H54 (cell line): ENCODE data around the gene ADISSP.

Experiments used
- DNase-seq: peaks from one replicate; pipeline ENCODE4 v3.0.0; 2011; ENCODE audit warnings: low spot score, mixed read lengths; ENCODE audit not compliant: insufficient read length
- FAIRE-seq: peaks from 3 replicates; lab custom pipeline; 2011; peaks lifted over from hg19 to GRCh38; lab: Jason Lieb, UNC
- POLR2A ChIP-seq: IDR thresholded peaks from 2 replicates; pipeline ENCODE4 v1.6.1; 2011; ENCODE audit warnings: low read depth, mild to moderate bottlenecking, low read length

Gene ADISSP

DNA sequence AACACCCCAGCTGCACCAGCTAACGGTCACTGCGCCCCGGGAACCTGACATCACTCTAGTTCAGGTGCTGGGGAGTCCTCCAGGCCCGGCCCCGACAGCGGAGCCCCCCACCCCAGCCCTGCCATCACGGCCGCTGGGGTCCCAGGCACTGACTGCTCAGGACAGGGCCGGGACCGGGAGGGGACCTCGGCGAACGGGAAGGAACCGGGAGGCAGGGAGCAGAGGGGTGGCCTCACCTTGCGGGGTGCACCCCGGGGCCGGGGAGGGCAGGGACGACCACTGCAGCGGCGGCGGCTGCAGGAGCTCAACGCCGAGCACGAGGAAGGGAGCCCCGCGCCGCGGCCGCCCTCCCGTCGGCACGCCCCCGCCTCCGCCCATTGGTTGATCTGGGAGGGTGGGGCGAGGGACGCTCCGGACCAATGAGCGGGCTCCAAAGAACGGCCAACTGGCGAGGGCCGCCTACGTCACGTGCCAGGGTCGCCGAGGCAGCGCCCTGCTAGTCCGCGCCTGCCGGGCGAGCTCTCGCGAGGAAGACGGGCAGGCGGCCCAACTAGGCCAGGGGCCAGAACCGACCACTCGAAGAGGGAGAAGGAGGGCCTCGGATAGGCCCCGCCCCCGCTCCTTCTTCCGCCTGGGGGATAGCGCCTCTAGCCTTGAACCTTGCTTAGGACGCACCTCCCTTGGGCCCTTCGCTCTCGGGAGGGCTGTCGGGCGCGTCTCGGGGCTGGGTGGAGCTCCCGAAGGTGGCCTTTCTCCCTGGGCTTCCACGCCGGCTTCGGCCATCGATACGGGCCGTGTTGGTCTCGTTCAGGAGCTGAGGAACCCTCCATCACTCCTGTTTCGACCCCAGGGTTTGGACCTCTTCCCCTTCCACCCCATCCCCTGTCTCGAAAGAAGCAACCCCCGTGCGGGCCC lies at the start of gene ADISSP:
TSS of gene ADISSP (minus strand) at position 327 of the 915 bp plus-strand sequence. CDS start 7,653 bp downstream, outside the sequence.
- FAIRE-seq (peak; percentile 36), DNase-seq (peak; percentile 99)
- peak; percentile 82 for TF ChIP-seq POLR2A

DNA sequence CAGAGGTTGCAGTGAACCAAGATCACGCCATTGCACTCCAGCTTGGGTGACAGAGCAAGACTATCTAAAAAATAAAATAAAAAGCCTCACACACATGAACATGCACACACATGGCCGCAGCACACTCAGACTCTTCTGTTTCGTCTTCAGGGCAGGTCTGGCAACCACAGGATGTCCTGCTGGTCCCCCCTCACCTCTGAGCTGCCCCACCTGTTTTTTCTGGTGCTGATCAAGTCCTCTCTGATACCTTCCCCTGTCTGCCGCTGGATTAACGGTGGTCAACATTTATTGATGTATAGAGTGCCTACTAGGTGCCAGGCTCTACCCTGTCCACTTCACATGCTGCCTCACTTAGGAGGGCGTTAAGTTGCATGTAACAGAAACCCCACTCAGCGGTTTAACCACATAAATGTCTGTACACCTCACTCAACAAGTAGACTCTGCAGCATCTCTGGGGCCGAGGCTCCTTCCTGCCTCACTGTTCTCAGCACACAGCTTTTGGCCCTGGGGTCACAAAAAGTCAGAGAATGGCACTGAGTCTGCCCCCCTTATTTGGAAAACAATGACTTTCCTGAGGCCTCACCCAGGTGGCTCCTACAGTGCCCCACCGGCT lies 48.3 kb upstream of the ADISSP start:
- TF ChIP-seq POLR2A = no peak
- DNase-seq (no peak), FAIRE-seq (no peak)

DNA sequence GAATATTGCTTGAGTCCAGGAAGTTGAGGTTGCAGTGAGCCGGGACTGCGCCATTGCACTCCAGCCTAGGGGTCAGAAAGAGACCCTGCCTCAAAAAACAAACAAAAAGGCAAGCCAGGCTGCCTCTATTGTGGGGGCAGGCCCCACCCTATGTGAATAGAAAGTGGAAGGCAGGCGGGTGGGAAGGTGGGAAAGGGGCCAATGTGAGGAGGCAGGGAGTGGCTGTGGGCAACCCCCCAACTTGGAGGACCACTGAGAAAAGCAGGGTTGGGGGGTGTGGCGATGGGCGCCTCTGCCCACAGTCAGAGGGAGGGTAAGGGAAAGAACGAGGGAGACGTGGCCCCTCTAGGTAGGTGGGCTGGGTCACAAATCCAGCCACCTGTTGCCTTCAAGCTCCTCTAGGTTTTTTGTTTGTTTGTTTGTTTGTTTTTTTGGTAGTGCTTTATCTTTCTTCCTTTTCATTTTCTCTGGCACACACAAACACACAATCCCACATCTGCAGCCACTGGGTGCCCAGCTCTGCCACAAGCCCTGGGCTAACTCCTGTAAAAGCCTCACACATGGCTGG lies 47.5 kb upstream of the ADISSP start:
- TF ChIP-seq POLR2A = no peak
- DNase-seq (no peak), FAIRE-seq (no peak)

GRCh38 chr20:3813848-3814581 lies 46.5 kb upstream of the ADISSP start:
- no peak for FAIRE-seq
- no peak for DNase-seq
- no peak for TF ChIP-seq POLR2A

DNA sequence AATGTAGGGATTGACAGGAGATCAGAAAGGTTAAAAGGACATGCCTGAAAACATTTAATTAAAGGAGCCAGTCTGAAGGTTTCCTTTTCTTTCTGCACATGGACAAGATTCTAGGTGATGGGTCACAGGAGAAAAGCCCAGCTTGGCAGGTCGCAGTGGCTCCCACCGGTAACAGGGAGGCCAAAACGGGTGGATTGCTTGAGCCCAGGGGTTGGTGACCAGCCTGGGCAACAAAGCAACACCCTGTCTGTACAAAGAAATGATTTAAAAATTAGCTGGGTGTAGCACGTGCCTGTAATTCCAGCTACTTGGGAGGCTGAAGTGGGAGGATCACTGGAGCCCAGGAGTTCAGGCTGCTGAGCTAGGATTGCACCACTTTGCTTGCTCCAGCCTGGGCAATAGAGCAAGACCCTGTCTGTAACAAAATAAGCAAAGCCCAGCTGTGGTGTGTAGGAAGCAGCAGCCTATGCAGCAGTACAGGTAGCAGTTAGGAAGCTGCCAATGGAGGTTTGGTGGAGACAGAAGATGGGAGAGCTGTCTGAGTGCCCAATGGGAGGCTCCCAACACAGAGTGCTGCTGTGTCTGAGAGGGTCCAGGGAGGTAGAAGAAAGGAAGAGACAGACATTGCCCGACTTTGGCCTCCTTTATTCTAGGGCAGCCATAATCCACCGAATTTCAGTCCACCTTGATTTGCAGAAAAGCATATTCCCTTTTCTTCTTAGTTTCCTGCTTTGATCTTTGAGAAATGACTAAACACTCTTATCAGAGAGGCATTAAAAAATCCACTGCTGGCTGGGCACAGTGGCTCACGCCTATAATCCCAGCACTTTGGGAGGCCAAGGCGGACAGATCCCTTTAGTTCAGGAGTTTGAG lies 45.7 kb upstream of the ADISSP start:
- FAIRE-seq (no peak), DNase-seq (no peak)
- no peak for TF ChIP-seq POLR2A

DNA sequence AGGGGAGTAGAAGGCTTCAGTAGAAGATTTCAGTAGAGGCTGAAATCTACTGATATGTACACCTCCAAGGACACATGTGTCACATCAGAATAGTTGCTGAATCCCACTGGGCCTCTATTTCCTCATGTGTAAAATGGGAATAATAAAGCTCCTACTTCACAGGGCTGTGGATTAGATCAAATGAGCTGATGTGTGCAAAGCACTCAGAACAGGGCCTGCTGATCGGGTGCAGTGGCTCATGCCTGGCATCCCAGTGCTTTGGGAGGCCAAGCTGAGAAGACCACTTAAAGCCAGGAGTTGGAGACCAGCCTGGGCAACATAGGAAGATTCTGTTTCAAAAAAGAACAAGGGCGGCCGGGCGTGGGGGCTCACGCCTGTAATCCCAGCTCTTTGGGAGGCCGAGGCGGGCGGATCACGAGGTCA lies 44.7 kb upstream of the ADISSP start:
- FAIRE-seq (no peak), DNase-seq (no peak)
- TF ChIP-seq POLR2A = no peak

- DNase-seq (peak; percentile 84), FAIRE-seq (peak; percentile 65)
- no peak; the same call in 1 of the 2 replicates for TF ChIP-seq POLR2A
Measured at GRCh38 chr20:3811467-3812258, 44.1 kb upstream of the ADISSP start.

GRCh38 chr20:3808544-3808943 lies 41.0 kb upstream of the ADISSP start:
- DNase-seq (no peak), FAIRE-seq (no peak)
- TF ChIP-seq POLR2A = no peak

DNA sequence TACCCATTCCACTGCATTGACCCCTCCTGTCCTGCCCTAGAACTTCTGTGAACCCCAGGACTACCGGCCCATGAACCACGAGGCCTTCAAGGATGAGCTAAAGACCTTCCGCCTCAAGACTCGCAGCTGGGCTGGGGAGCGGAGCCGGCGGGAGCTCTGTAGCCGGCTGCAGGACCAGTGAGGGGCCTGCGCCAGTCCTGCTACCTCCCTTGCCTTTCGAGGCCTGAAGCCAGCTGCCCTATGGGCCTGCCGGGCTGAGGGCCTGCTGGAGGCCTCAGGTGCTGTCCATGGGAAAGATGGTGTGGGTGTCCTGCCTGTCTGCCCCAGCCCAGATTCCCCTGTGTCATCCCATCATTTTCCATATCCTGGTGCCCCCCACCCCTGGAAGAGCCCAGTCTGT lies 37.2 kb upstream of the ADISSP start:
- no peak for TF ChIP-seq POLR2A
- DNase-seq (no peak), FAIRE-seq (no peak)

GRCh38 chr20:3804254-3804751 lies 36.8 kb upstream of the ADISSP start:
- TF ChIP-seq POLR2A = no peak
- FAIRE-seq = no peak
- no peak for DNase-seq

GRCh38 chr20:3803854-3804253 lies 36.3 kb upstream of the ADISSP start:
- TF ChIP-seq POLR2A = 0 out of 2 replicates have a peak, but pooled peaks have one; percentile 10
- FAIRE-seq (no peak), DNase-seq (no peak)

DNA sequence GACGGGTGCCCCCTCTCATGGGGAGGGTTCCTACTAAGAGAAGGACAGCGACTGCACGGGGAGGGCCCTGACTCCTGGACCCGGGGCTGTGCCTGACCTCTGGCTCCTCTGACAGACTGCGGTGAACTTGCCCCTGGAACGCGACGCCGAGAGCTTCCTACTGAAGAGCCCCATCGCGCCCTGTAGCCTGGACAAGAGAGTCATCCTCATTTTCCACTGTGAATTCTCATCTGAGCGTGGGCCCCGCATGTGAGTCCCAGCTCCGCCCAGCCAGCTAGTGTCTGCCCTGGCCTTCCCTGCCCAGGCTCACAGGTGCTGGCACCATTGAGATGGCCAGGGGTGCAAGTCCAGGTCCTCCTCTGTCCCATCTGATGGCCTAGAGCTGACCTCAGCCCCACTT lies 35.7 kb upstream of the ADISSP start:
- FAIRE-seq = no peak
- no peak for DNase-seq
- no peak for TF ChIP-seq POLR2A
